ENCODE data around the gene CLIP1. TPM values are rescaled to one million over a fixed set of nuclear protein-coding genes. Genes with fewer than 3 reads are reported as not detected.

CLIP1 gene
- total RNA-seq, 6 experiments from 2014 or later, result 35.4 to 63.4 (median 43.1) TPM

DNA sequence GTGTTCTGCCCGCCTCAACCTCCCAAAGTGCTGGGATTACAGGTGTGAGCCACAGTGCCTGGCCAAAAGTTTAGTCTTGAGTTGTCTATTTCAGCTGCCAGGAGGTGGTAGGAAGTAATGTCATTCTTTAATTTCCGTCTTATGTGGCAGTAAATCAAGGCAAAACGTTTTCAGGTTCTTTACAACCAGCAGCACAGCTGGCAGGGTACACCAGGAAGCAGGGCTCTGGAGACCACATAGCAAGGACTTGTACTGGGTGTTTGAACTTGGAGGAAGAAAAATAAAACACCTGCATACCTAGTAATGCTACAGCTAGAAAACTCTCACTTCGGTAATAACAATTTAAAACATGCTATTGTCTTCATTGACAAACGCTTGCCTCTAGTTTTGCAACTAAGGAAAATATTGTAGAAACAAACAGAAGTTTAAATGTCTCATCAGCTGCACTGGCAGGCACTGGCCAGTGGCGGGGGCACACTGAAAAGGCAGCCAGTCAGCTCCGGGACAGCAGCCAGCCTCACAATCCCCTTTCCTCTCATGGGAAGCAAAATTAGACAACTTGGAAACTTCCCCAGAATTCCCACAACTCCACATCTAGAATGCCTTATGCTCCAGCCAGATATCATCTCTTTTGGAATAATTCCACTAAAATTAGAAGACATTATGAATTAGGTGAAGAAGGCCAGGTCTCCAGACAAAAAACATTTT is 72.2 kb downstream of the CLIP1 start:
- Histone ChIP-seq H3K9me3 (no peaks in the 10 kb centered on the region), H3K4me1 (peaks cover 0 to 30% (median 14%) of the 10 kb centered on the region in 4 donors), H3K36me3 (peaks cover 0 to 47% (median 15%) of the 10 kb centered on the region in 4 donors), H3K4me3 (no peak overlapping the region), H3K27ac (peak overlapping the region in 1 of 3 donors; percentile 34), H3K27me3 (no peaks in the 10 kb centered on the region)
- TF ChIP-seq, protein P1, sequence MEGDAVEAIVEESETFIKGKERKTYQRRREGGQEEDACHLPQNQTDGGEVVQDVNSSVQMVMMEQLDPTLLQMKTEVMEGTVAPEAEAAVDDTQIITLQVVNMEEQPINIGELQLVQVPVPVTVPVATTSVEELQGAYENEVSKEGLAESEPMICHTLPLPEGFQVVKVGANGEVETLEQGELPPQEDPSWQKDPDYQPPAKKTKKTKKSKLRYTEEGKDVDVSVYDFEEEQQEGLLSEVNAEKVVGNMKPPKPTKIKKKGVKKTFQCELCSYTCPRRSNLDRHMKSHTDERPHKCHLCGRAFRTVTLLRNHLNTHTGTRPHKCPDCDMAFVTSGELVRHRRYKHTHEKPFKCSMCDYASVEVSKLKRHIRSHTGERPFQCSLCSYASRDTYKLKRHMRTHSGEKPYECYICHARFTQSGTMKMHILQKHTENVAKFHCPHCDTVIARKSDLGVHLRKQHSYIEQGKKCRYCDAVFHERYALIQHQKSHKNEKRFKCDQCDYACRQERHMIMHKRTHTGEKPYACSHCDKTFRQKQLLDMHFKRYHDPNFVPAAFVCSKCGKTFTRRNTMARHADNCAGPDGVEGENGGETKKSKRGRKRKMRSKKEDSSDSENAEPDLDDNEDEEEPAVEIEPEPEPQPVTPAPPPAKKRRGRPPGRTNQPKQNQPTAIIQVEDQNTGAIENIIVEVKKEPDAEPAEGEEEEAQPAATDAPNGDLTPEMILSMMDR (IDR thresholded peaks at IDR 0.05), result peak; percentile 36 to 41 (median 38)
- no peak for TF ChIP-seq POLR2A (IDR thresholded peaks at IDR 0.05)
- WGBS (ENCODE audit: insufficient coverage, low coverage, low lambda C conversion rate, missing lambda C conversion rate), result 39% methylated on average over 7 of the region's 7 CpGs
- intact Hi-C loops (cut with DNase I), result no loop called here
- ATAC-seq (peak; percentile 90 to 91 (median 91)), DNase-seq (peak; percentile 66 to 81 (median 80))

DNA sequence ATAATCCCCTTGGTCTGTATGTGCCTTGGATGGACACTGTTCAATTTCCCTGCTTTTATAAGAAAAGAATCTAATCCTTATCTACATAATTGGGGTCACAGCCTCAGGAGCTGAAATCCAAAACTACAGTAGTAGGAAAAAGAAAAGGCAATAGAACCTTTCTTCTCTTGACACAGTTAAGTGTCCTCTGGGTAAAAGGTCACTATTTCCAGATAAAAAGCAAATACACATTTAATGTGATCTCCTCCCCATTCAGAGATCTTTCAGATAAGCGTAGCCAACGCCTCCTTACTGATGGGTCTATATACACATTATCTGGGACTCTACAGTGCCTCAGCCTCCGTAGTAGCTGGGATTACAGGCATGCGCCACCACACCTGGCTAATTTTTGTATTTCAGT is 73.4 kb downstream of the CLIP1 start:
- TF ChIP-seq POLR2A (IDR thresholded peaks at IDR 0.05), result no peak
- TF ChIP-seq, protein P1 (IDR thresholded peaks at IDR 0.05), result no peak
- H3K27ac ChIP-seq, result no peak overlapping the region
- H3K4me1 ChIP-seq, result peaks cover 0 to 30% (median 14%) of the 10 kb centered on the region in 4 donors
- DNase-seq (no peak), ATAC-seq (peak; percentile 56 to 83 (median 62))
- no peaks in the 10 kb centered on the region for H3K9me3 ChIP-seq
- H3K4me3 ChIP-seq, result no peak overlapping the region
- WGBS (ENCODE audit: insufficient coverage, low coverage, low lambda C conversion rate, missing lambda C conversion rate), result 55% methylated on average over 2 of the region's 4 CpGs
- H3K36me3 ChIP-seq, result peaks cover 0 to 34% (median 13%) of the 10 kb centered on the region in 4 donors
- H3K27me3 ChIP-seq, result no peaks in the 10 kb centered on the region
- intact Hi-C loops (cut with DNase I), result no loop called here

DNA sequence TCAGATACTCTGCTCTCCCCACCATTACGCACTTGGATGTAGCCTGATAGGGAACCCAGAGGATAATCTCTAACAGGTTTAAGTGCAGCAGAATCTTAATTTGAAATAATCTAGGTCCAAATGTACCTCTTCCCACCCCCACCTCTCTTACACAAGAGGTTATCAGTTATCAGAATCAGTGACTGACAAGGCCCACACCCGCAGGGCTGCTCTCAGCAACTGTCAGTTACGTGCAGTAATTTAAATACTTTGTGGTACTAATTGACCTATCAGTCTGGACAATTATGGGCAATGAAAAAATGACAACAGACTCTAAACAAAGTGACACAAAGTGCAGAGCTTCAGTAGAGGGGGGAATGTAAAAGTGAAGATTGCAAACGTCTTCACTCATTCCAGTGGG is 74.0 kb downstream of the CLIP1 start:
- DNase-seq (no peak), ATAC-seq (no peak)
- peaks cover 0 to 29% (median 11%) of the 10 kb centered on the region in 4 donors for H3K36me3 ChIP-seq
- no peak overlapping the region for H3K27ac ChIP-seq
- no peaks in the 10 kb centered on the region for H3K9me3 ChIP-seq
- intact Hi-C loops (cut with DNase I), result no loop called here
- H3K4me1 ChIP-seq, result peaks cover 0 to 30% (median 14%) of the 10 kb centered on the region in 4 donors
- no peak for TF ChIP-seq POLR2A (IDR thresholded peaks at IDR 0.05)
- TF ChIP-seq, protein P1 (IDR thresholded peaks at IDR 0.05), result no peak
- H3K4me3 ChIP-seq, result no peak overlapping the region
- no peaks in the 10 kb centered on the region for H3K27me3 ChIP-seq
- 87% methylated on average over 3 of the region's 4 CpGs for whole genome bisulfite sequencing (ENCODE audit: insufficient coverage, low coverage, low lambda C conversion rate, missing lambda C conversion rate)

DNA sequence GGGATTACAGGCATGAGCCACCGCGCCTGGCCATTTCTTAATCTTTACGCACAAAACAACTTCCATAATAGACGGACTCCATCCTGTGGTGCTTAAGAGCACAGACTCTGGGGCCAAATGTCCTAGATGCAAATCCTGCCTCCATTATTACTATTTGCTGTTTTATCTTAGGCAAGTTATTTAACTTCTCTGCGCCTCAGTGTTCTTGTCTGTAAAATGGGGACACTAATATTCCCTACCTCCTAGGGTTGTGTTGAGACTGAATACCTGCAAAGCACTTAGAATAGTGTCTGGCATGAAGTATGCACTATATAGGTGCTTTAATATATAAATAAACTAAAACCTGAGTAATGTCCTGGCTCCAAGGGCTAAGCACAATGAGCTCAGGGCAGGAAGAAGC is 76.4 kb downstream of the CLIP1 start:
- no peak for DNase-seq
- H3K4me1 ChIP-seq, result peaks cover 0 to 25% (median 11%) of the 10 kb centered on the region in 4 donors
- no peak for TF ChIP-seq POLR2A (IDR thresholded peaks at IDR 0.05)
- TF ChIP-seq, protein P1 (IDR thresholded peaks at IDR 0.05), result no peak
- no peak overlapping the region for H3K4me3 ChIP-seq
- ATAC-seq, result no peak
- H3K27me3 ChIP-seq, result no peaks in the 10 kb centered on the region
- H3K27ac ChIP-seq, result no peak overlapping the region
- H3K36me3 ChIP-seq, result peaks cover 0 to 11% (median 4%) of the 10 kb centered on the region in 4 donors
- no peaks in the 10 kb centered on the region for H3K9me3 ChIP-seq
- WGBS (ENCODE audit: insufficient coverage, low coverage, low lambda C conversion rate, missing lambda C conversion rate), result 90% methylated on average over 5 of the region's 5 CpGs
- intact Hi-C loops (cut with DNase I), result no loop called here
